Measurements from ENCODE around the gene NMNAT1.
"Not testable (repeated sequence)": the region's sequence is repeated elsewhere in the genome, so short reads cannot be mapped to it uniquely, and the experiment has no call there.

NMNAT1 gene

GRCh38 chr1:9922342-9922741, 20.9 kb upstream of the NMNAT1 start:
- DNase-seq: no peak

- no peak for DNase-seq
Observed at GRCh38 chr1:9927259-9927658, 16.0 kb upstream of the NMNAT1 start.

GRCh38 chr1:9929431-9930385, 13.6 kb upstream of the NMNAT1 start:
- no peak for DNase-seq

- peak; percentile 26 for DNase-seq
Observed at GRCh38 chr1:9942399-9942938, 806 bp upstream of the NMNAT1 start.

GRCh38 chr1:9946315-9946714, 3.0 kb downstream of the NMNAT1 start:
- DNase-seq: no peak

GRCh38 chr1:9957726-9958125, 14.5 kb downstream of the NMNAT1 start:
- no peak for DNase-seq

- no peak for DNase-seq
Observed at GRCh38 chr1:9960011-9960410, 16.7 kb downstream of the NMNAT1 start.

- DNase-seq: no peak
Observed at GRCh38 chr1:9960706-9961562, 17.7 kb downstream of the NMNAT1 start.

- no peak for DNase-seq
Observed at GRCh38 chr1:9984253-9984652, 41.0 kb downstream of the NMNAT1 start.

GRCh38 chr1:9985001-9985400, 41.7 kb downstream of the NMNAT1 start:
- no peak for DNase-seq

- DNase-seq: no peak
Observed at GRCh38 chr1:9989773-9990172, 46.5 kb downstream of the NMNAT1 start.

- DNase-seq: peak; percentile 9
Observed at GRCh38 chr1:9990944-9991343, 47.7 kb downstream of the NMNAT1 start.

GRCh38 chr1:9992910-9993309, 49.6 kb downstream of the NMNAT1 start:
- DNase-seq: no peak

- no peak for DNase-seq
Observed at GRCh38 chr1:9993561-9994075, 50.3 kb downstream of the NMNAT1 start.

GRCh38 chr1:9996624-9997582, 53.6 kb downstream of the NMNAT1 start, which contains the start of gene RBP7:
Gene RBP7 (plus strand): TSS chr1:9997228. CDS start chr1:9997259, 31 bp downstream.
- no peak for DNase-seq

GRCh38 chr1:10001016-10001665, 57.9 kb downstream of the NMNAT1 start:
- DNase-seq: no peak

GRCh38 chr1:10005248-10005647, 62.0 kb downstream of the NMNAT1 start:
- DNase-seq: not testable (repeated sequence)

- DNase-seq: no peak
Observed at GRCh38 chr1:10007169-10007568, 63.9 kb downstream of the NMNAT1 start.

- no peak for DNase-seq
Observed at GRCh38 chr1:10014016-10014415, 70.7 kb downstream of the NMNAT1 start.

- no peak for DNase-seq
Observed at GRCh38 chr1:10019561-10019960, 76.3 kb downstream of the NMNAT1 start.

- no peak for DNase-seq
Observed at GRCh38 chr1:10020086-10020485, 76.8 kb downstream of the NMNAT1 start.
